SIG-M5 treated with dmso at 0.1 percent for 504 hours (cell line): ENCODE results near the gene CARTPT.

Experiments used
- DNase-seq: peaks from one replicate; lab custom pipeline; 2025; ENCODE audit not compliant: unreplicated experiment; lab: John Stamatoyannopoulos, UW

The CARTPT gene

GRCh38 chr5:71737931-71738539 lies 19.0 kb downstream of the CARTPT start:
- DNase-seq = no peak

GRCh38 chr5:71738662-71739361 lies 19.7 kb downstream of the CARTPT start:
- DNase-seq = no peak

GRCh38 chr5:71740015-71740753 lies 21.1 kb downstream of the CARTPT start:
- no peak for DNase-seq

GRCh38 chr5:71743155-71743554 lies 24.1 kb downstream of the CARTPT start:
- no peak for DNase-seq

GRCh38 chr5:71744009-71744790 lies 25.1 kb downstream of the CARTPT start:
- no peak for DNase-seq

GRCh38 chr5:71747182-71747581 lies 28.1 kb downstream of the CARTPT start:
- DNase-seq = no peak

GRCh38 chr5:71748360-71748759 lies 29.3 kb downstream of the CARTPT start:
- no peak for DNase-seq

- no peak for DNase-seq
Measured at GRCh38 chr5:71751422-71751821, 32.3 kb downstream of the CARTPT start.

GRCh38 chr5:71752441-71753190 lies 33.5 kb downstream of the CARTPT start:
- no peak for DNase-seq

GRCh38 chr5:71757590-71758543 lies 38.8 kb downstream of the CARTPT start:
- DNase-seq = peak; percentile 41

GRCh38 chr5:71762826-71763225 lies 43.8 kb downstream of the CARTPT start:
- DNase-seq = no peak

- DNase-seq = no peak
Measured at GRCh38 chr5:71767661-71768060, 48.6 kb downstream of the CARTPT start.

- DNase-seq = no peak
Measured at GRCh38 chr5:71769287-71769686, 50.2 kb downstream of the CARTPT start.

- no peak for DNase-seq
Measured at GRCh38 chr5:71770381-71770780, 51.3 kb downstream of the CARTPT start.
